B cell (primary cell): ENCODE results near the gene CEP89.

Source experiments
- CTCF ChIP-seq: fragments of 200-600 bp; IDR thresholded peaks from one replicate; pipeline ENCODE4 v1.8.0; 2022; ENCODE audit warnings: antibody characterized with exemption, mild to moderate bottlenecking
- EZH2 ChIP-seq: IDR thresholded peaks from 2 replicates; pipeline ENCODE4 v1.6.1; 2012; ENCODE audit warnings: borderline replicate concordance, low read depth, mild to moderate bottlenecking, moderate library complexity, low read length; ENCODE audit not compliant: insufficient read depth, poor library complexity, severe bottlenecking

DNA sequence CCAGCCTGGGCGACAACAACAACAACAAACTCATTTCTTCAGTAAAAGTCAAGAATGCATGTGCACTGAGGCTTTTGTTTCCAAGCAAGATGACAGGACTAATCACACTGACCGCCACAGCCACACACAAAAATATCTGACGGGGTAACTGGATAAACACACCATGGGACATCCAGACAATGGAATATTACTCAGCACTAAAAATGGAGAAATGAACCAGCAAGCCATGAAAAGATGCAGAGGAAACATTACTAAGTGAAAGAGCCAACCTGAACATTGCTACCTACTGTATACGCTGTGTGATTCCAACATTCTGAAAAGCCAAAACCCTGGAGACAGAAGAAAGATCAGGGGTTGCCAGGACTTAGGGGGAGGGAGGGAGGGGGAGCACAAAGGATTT lies 37.0 kb upstream of the CEP89 start:
- TF ChIP-seq CTCF (no peak), EZH2 (no peak)
